ENCODE data around the gene RHPN2. TPM values are rescaled to one million over a fixed set of nuclear protein-coding genes. Genes with fewer than 3 reads are reported as not detected.
"Not testable (repeated sequence)": the region's sequence is repeated elsewhere in the genome, so short reads cannot be mapped to it uniquely, and the experiment has no call there.

Gene RHPN2
- total RNA-seq, 1 donor from 2014 or later, result 10.2 TPM

DNA sequence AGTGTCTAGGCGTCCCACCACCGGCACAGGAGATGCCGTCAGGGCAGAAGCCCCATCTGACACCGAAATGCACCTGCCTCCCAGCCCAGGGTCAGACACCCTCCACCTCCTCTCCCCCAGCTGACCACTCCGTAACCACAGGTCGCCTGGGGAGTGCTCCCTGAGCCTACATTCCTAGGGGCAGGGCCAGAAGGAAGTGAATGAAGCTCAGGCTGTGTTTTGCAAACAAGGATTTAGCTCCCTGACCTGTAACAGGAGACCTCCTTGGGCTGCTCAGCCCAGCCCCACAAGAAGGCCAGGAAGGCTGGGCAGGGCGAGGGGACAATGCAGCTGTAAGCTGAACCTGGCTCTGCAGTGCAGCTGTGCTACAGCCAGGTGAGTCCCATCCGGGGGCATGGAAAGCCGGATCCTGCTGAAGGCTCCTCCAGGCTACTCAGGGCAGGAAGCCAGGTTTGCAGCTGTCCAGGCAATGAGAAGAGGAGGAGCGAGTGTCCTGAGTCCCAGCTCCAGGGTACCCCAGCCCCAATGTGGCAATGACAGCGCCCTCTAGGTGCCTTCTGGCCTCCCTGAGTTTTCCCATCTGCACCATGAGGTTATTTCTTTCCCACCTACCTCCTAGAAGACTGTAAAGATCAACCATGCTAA is 42.1 kb downstream of the RHPN2 start:
- no peak for TF ChIP-seq CTCF (conservative IDR thresholded peaks at IDR 0.05)
- Mint-ChIP-seq H3K9me3 (no peaks in the 10 kb centered on the region), H3K27me3 (ENCODE audit: low read depth) (no peaks in the 10 kb centered on the region), H3K4me1 (no peaks in the 10 kb centered on the region), H3K4me3 (no peak overlapping the region), H3K36me3 (ENCODE audit: low read depth) (peaks cover 5% of the 10 kb centered on the region), H3K27ac (ENCODE audit: unreplicated experiment) (no peak overlapping the region)
- no peak for DNase-seq (ENCODE audit: low read depth, low spot score)

GRCh38 chr19:33010891-33011290 is 53.8 kb downstream of the RHPN2 start:
- not testable (repeated sequence) for H3K27me3 Mint-ChIP-seq (ENCODE audit: low read depth); H3K36me3 Mint-ChIP-seq (ENCODE audit: low read depth); H3K27ac Mint-ChIP-seq (ENCODE audit: unreplicated experiment); H3K4me1 Mint-ChIP-seq; DNase-seq (ENCODE audit: low read depth, low spot score); H3K9me3 Mint-ChIP-seq; H3K4me3 Mint-ChIP-seq

GRCh38 chr19:33008738-33009137 is 56.0 kb downstream of the RHPN2 start:
- Mint-ChIP-seq H3K9me3 (no peaks in the 10 kb centered on the region), H3K27me3 (ENCODE audit: low read depth) (no peaks in the 10 kb centered on the region), H3K4me3 (no peak overlapping the region), H3K4me1 (no peaks in the 10 kb centered on the region), H3K27ac (ENCODE audit: unreplicated experiment) (no peak overlapping the region), H3K36me3 (ENCODE audit: low read depth) (peaks cover 4% of the 10 kb centered on the region)
- no peak for DNase-seq (ENCODE audit: low read depth, low spot score)
- no peak for TF ChIP-seq CTCF (conservative IDR thresholded peaks at IDR 0.05)

DNA sequence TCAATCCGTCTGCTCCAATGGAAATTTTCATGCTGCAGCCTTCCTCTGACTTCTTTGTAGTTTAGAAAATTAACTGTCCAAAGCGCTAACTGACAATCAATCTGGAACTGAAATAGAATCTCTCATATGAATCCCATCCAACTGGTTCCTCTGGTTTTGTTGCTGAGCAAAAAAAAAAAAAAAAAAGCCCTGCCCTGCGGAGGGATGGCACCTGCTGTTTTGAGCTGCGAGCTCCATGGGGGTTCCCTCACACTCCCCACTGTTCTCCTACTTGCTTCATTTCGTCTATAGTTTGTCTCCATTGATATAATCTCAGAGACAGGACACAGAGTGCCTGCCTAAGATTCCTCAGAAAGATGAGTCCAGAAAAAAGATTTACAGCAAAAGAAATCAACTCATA is 59.2 kb downstream of the RHPN2 start:
- Mint-ChIP-seq H3K4me1 (no peaks in the 10 kb centered on the region), H3K9me3 (no peaks in the 10 kb centered on the region), H3K27ac (ENCODE audit: unreplicated experiment) (no peak overlapping the region), H3K27me3 (ENCODE audit: low read depth) (no peaks in the 10 kb centered on the region), H3K36me3 (ENCODE audit: low read depth) (no peaks in the 10 kb centered on the region), H3K4me3 (no peak overlapping the region)
- no peak for DNase-seq (ENCODE audit: low read depth, low spot score)
- no peak for TF ChIP-seq CTCF (conservative IDR thresholded peaks at IDR 0.05)

GRCh38 chr19:33003424-33004024 is 61.2 kb downstream of the RHPN2 start:
- not testable (repeated sequence) for DNase-seq (ENCODE audit: low read depth, low spot score); H3K4me3 Mint-ChIP-seq; H3K9me3 Mint-ChIP-seq; H3K36me3 Mint-ChIP-seq (ENCODE audit: low read depth); H3K27me3 Mint-ChIP-seq (ENCODE audit: low read depth); H3K27ac Mint-ChIP-seq (ENCODE audit: unreplicated experiment); H3K4me1 Mint-ChIP-seq

GRCh38 chr19:33002126-33002865 is 62.4 kb downstream of the RHPN2 start:
- not testable (repeated sequence) for H3K27ac Mint-ChIP-seq (ENCODE audit: unreplicated experiment); H3K36me3 Mint-ChIP-seq (ENCODE audit: low read depth); H3K9me3 Mint-ChIP-seq; H3K4me3 Mint-ChIP-seq; H3K4me1 Mint-ChIP-seq; H3K27me3 Mint-ChIP-seq (ENCODE audit: low read depth); DNase-seq (ENCODE audit: low read depth, low spot score)

- H3K4me3 Mint-ChIP-seq, result no peak overlapping the region
- H3K9me3 Mint-ChIP-seq, result no peaks in the 10 kb centered on the region
- H3K27ac Mint-ChIP-seq (ENCODE audit: unreplicated experiment), result no peak overlapping the region
- H3K4me1 Mint-ChIP-seq, result no peaks in the 10 kb centered on the region
- no peaks in the 10 kb centered on the region for H3K36me3 Mint-ChIP-seq (ENCODE audit: low read depth)
- H3K27me3 Mint-ChIP-seq (ENCODE audit: low read depth), result no peaks in the 10 kb centered on the region
- no peak for TF ChIP-seq CTCF (conservative IDR thresholded peaks at IDR 0.05)
- DNase-seq (ENCODE audit: low read depth, low spot score), result no peak
Measured at GRCh38 chr19:33000910-33001309, 63.8 kb downstream of the RHPN2 start.
